HL-60 (cell line): Measurements from ENCODE around the gene ZNF697.

Experiments
- CTCF ChIP-seq: IDR thresholded peaks from one replicate; pipeline ENCODE4 v1.5.1; 2011; ENCODE audit warnings: low read length, control low read depth, inconsistent platforms; ENCODE audit not compliant: insufficient read depth
- GABPA ChIP-seq: IDR thresholded peaks from 2 replicates; pipeline ENCODE4 v1.6.1; 2012; ENCODE audit warnings: low read depth
- POLR2AphosphoS5 ChIP-seq: IDR thresholded peaks from 2 replicates; pipeline ENCODE4 v1.6.1; 2012; ENCODE audit warnings: low read depth
- REST ChIP-seq: IDR thresholded peaks from 2 replicates; pipeline ENCODE4 v1.6.1; 2012; ENCODE audit warnings: low read depth; ENCODE audit not compliant: insufficient replicate concordance
- SPI1 ChIP-seq: IDR thresholded peaks from 2 replicates; pipeline ENCODE4 v1.6.1; 2012; ENCODE audit warnings: low read depth, mild to moderate bottlenecking, borderline replicate concordance

- TF ChIP-seq CTCF: no peak
- no peak for TF ChIP-seq POLR2AphosphoS5
- no peak for TF ChIP-seq SPI1
- TF ChIP-seq REST: no peak
- TF ChIP-seq GABPA: no peak
Measured at GRCh38 chr1:119595168-119595567, 52.9 kb downstream of the ZNF697 start.
